Cardiac muscle cell (in vitro differentiated cells and primary cell): ENCODE data around the gene EPHA4. TPM values are rescaled to one million over a fixed set of nuclear protein-coding genes. Genes with fewer than 3 reads are reported as not detected.

Source experiments
- DNase-seq, 2 donors: peaks; one replicate each; pipeline versions ENCODE4 v3.0.0 to v3.0.0-alpha.2; 2010 to 2017; ENCODE audit warnings: low read depth in 1 of 2, low spot score in 1 of 2
- H3K27ac ChIP-seq: fragments of 200-600 bp; sonication (generic); 2 replicates; pipeline ENCODE4 v1.5.1; 2016
- H3K27me3 ChIP-seq: fragments of 200-600 bp; sonication (generic); 2 replicates; pipeline ENCODE4 v1.6.0; 2016; ENCODE audit warnings: control low read depth
- H3K36me3 ChIP-seq: fragments of 200-600 bp; sonication (generic); 2 replicates; pipeline ENCODE4 v1.5.1; 2016; ENCODE audit warnings: control low read depth
- H3K4me1 ChIP-seq: fragments of 200-600 bp; sonication (generic); 2 replicates; pipeline ENCODE4 v1.8.1; 2017; ENCODE audit warnings: low read depth, mild to moderate bottlenecking, mixed run types
- H3K4me3 ChIP-seq: fragments of 200-600 bp; sonication (generic); 2 replicates; pipeline ENCODE4 v1.5.1; 2016; ENCODE audit warnings: mild to moderate bottlenecking
- H3K9me3 ChIP-seq: fragments of 200-600 bp; sonication (generic); 2 replicates; pipeline ENCODE4 v1.5.1; 2017; ENCODE audit warnings: low read depth, mild to moderate bottlenecking, control low read depth
- CTCF ChIP-seq: IDR thresholded peaks from 2 replicates; pipeline ENCODE4 v1.5.1; 2012; ENCODE audit warnings: low read depth, mild to moderate bottlenecking, low read length
- polyA plus RNA-seq: library from polyadenylated mRNA; unstranded; fragments of >200 nt; fragmentation: Nextera tagmentation; extraction: Ambion mirVana; gene quantifications from 2 replicates; pipeline ENCODE4 v1.2.1, GENCODE V29; 2016
- total RNA-seq: library from RNA; depleted of rRNA; stranded (reverse); fragments of >200 nt; gene quantifications from 2 replicates; pipeline ENCODE4 v1.2.3, GENCODE V29; 2016

The EPHA4 gene
- total and polyA plus RNA-seq, 2 experiments from 2014 or later = 21.2 to 70.2 TPM

GRCh38 chr2:221434142-221434541 is 138.0 kb downstream of the EPHA4 start:
- no peak overlapping the region for H3K4me3 ChIP-seq
- peaks cover 44% of the 10 kb centered on the region for H3K36me3 ChIP-seq
- no peak for DNase-seq
- no peaks in the 10 kb centered on the region for H3K4me1 ChIP-seq
- no peak overlapping the region for H3K27ac ChIP-seq
- H3K27me3 ChIP-seq = no peaks in the 10 kb centered on the region
- no peak for TF ChIP-seq CTCF
- no peaks in the 10 kb centered on the region for H3K9me3 ChIP-seq

DNA sequence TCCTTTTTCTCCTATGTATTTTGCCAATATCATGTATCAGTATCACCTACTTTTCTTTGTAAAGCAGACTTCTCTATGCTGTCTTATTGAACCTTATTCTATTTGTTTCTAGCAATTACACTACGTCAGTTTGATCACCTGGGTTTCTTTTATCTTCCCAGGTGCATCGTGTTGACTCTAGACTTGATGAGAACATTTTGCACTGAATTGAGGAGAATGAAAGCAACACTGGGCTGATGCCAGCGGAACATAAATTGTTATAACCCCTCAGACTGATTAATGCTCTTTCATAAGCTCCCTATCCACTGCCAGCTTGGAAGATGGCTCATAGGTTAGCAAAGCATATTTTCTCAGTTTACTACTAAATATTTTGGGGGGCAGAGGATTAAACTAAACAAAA is 140.6 kb downstream of the EPHA4 start:
- Histone ChIP-seq H3K4me1 (no peaks in the 10 kb centered on the region), H3K9me3 (no peaks in the 10 kb centered on the region), H3K27ac (no peak overlapping the region), H3K36me3 (peaks cover 51% of the 10 kb centered on the region), H3K27me3 (no peaks in the 10 kb centered on the region), H3K4me3 (no peak overlapping the region)
- DNase-seq = no peak
- TF ChIP-seq CTCF = no peak

GRCh38 chr2:221429741-221430491 is 142.2 kb downstream of the EPHA4 start:
- Histone ChIP-seq H3K27ac (no peak overlapping the region), H3K4me3 (no peak overlapping the region), H3K36me3 (peaks cover 49% of the 10 kb centered on the region), H3K27me3 (no peaks in the 10 kb centered on the region), H3K4me1 (no peaks in the 10 kb centered on the region), H3K9me3 (no peaks in the 10 kb centered on the region)
- no peak for TF ChIP-seq CTCF
- DNase-seq = peak in 1 of 2 donors; percentile 14

DNA sequence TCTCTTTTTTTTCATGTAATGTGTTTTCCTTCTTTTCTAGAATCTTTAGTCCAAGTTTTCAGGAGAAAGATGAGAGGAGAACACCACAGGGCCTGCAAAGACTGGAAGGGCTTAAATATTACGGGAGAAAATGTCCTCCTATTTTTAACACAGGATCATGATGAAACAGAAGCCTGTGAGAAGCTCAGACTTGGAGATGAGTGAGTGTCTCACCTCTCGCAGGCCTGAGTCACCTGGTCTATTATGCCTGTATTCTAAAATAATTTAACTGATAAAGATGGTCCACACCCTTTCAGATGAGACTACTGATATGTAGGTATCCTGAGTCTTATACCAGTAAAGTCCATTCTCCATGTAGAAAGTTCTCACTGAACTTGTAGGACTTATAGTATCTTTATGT is 143.2 kb downstream of the EPHA4 start:
- Histone ChIP-seq H3K27me3 (no peaks in the 10 kb centered on the region), H3K36me3 (peaks cover 45% of the 10 kb centered on the region), H3K4me1 (no peaks in the 10 kb centered on the region), H3K27ac (no peak overlapping the region), H3K4me3 (no peak overlapping the region), H3K9me3 (no peaks in the 10 kb centered on the region)
- TF ChIP-seq CTCF = no peak
- DNase-seq = no peak

DNA sequence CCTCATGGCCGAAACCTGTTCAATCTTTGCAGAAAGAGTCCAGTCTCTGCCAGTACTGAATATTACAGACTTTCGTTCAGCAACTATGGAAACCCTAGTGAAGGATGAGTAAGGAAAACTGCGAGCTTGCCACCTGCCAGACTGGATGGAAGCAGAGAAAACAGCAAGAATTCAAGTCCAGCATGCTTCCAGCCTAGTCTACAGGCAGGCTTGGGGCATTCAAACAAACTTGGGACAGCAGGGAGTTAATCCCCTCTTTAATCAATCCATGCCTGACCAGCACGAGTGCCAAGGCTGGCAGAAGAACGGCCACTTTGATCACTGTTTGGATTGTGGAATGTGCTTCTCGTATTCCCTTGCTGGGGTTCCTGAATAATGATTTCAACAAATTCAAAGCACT is 145.2 kb downstream of the EPHA4 start:
- Histone ChIP-seq H3K4me1 (no peaks in the 10 kb centered on the region), H3K4me3 (no peak overlapping the region)
- DNase-seq = no peak

More for the DNA sequence above, 145.2 kb downstream of the EPHA4 start:
- no peak for TF ChIP-seq CTCF
- H3K27me3 ChIP-seq = no peaks in the 10 kb centered on the region
- no peaks in the 10 kb centered on the region for H3K9me3 ChIP-seq
- H3K27ac ChIP-seq = peak overlapping the region; percentile 38
- peaks cover 42% of the 10 kb centered on the region for H3K36me3 ChIP-seq
